ENCODE data around the gene EPHB1.

- no peak for TF ChIP-seq GATA2 (IDR thresholded peaks at IDR 0.05; ENCODE audit: low read depth, low read length)
- no peak for TF ChIP-seq GATA3 (IDR thresholded peaks at IDR 0.05; ENCODE audit: low read depth, low read length)
These were observed 109.2 kb downstream of the EPHB1 start for GRCh38 chr3:134904241-134904771.

All from SH-SY5Y (cell line).